Measurements from ENCODE around the gene SFSWAP. TPM values are rescaled to one million over a fixed set of nuclear protein-coding genes. Genes with fewer than 3 reads are reported as not detected.

The SFSWAP gene
- total RNA-seq, 1 experiment from 2014 or later: 50.4 TPM

- Histone ChIP-seq H3K27ac (ENCODE audit: low read depth, low read length) (no peak overlapping the region), H3K9me2 (ENCODE audit: insufficient read depth) (no peaks in the 10 kb centered on the region), H3K36me3 (ENCODE audit: control insufficient read depth in 1 of 2, insufficient read depth in 2 of 2, low read length in 2 of 2) (0 out of 4 replicates have a peak, but pooled peaks cover 0 to 3% of the 10 kb centered on the region in 2 experiments), H4K20me1 (ENCODE audit: insufficient read depth) (no peaks in the 10 kb centered on the region), H2AFZ (ENCODE audit: low read depth, low read length, poor library complexity, severe bottlenecking) (no peak overlapping the region), H3K4me1 (ENCODE audit: control insufficient read depth in 1 of 2, insufficient read depth in 2 of 2, low read length in 2 of 2) (peaks cover 5 to 8% of the 10 kb centered on the region in 2 experiments; a peak in 3 of 4 replicates), H3K27me3 (ENCODE audit: insufficient read depth, low read length) (no peaks in the 10 kb centered on the region), H3K9ac (ENCODE audit: low read length) (no peak overlapping the region), H3K4me2 (ENCODE audit: low read length) (no peak overlapping the region), H3K79me2 (ENCODE audit: insufficient read depth, low read length) (no peaks in the 10 kb centered on the region), H3K4me3 (replicated peaks in 1 of 2; ENCODE audit: low read depth in 1 of 2, low read length in 2 of 2) (no peak overlapping the region), H3K9me3 (ENCODE audit: control insufficient read depth in 1 of 2, insufficient read depth in 1 of 2, low read depth in 1 of 2, low read length in 2 of 2) (no peaks in the 10 kb centered on the region)
- no TSS peak for BruUV-seq (replicated peaks)
- ChIA-PET POLR2A (no interaction called here), RAD21 (ENCODE audit: low non-redundant PET in 1 of 2, low total read pairs in 2 of 2, uncharacterized antibody in 2 of 2, unreplicated experiment in 2 of 2) (no interaction called here), CTCF (no interaction called here)
- intact Hi-C loops (cut with micrococcal nuclease): no loop called here
- DNase-seq (ENCODE audit: low read depth, low spot score): no peak
- no peak for ATAC-seq
- TF ChIP-seq JUND (IDR thresholded peaks at IDR 0.05): no peak
- TF ChIP-seq EGR1 (IDR thresholded peaks at IDR 0.05; ENCODE audit: low read depth): no peak
- TF ChIP-seq SIN3A (IDR thresholded peaks at IDR 0.05; ENCODE audit: low read depth): no peak
- TF ChIP-seq CBX3 (IDR thresholded peaks at IDR 0.05; ENCODE audit: low read depth): no peak
- TF ChIP-seq REST (IDR thresholded peaks at IDR 0.05; ENCODE audit: low read depth): no peak
Measured at GRCh38 chr12:131806674-131807073, 95.8 kb downstream of the SFSWAP start.

- CTCF ChIA-PET: no interaction called here
- Histone ChIP-seq H3K9me3 (ENCODE audit: control insufficient read depth in 1 of 2, insufficient read depth in 1 of 2, low read depth in 1 of 2, low read length in 2 of 2) (no peaks in the 10 kb centered on the region), H3K9me2 (ENCODE audit: insufficient read depth) (no peaks in the 10 kb centered on the region), H3K36me3 (ENCODE audit: control insufficient read depth in 1 of 2, insufficient read depth in 2 of 2, low read length in 2 of 2) (no peaks in the 10 kb centered on the region), H3K27ac (ENCODE audit: low read depth, low read length) (no peak overlapping the region), H3K4me3 (replicated peaks in 1 of 2; ENCODE audit: low read depth in 1 of 2, low read length in 2 of 2) (no peak overlapping the region), H3K4me1 (ENCODE audit: control insufficient read depth in 1 of 2, insufficient read depth in 2 of 2, low read length in 2 of 2) (peaks cover 3 to 4% of the 10 kb centered on the region in 2 experiments; a peak in 3 of 4 replicates), H3K9ac (ENCODE audit: low read length) (no peak overlapping the region), H3K27me3 (ENCODE audit: insufficient read depth, low read length) (no peaks in the 10 kb centered on the region), H3K4me2 (ENCODE audit: low read length) (no peak overlapping the region), H4K20me1 (ENCODE audit: insufficient read depth) (no peaks in the 10 kb centered on the region), H3K79me2 (ENCODE audit: insufficient read depth, low read length) (no peaks in the 10 kb centered on the region), H2AFZ (ENCODE audit: low read depth, low read length, poor library complexity, severe bottlenecking) (no peak overlapping the region)
- no TSS peak for BruUV-seq (replicated peaks)
- intact Hi-C loops (cut with micrococcal nuclease): no loop called here
- no peak for DNase-seq (ENCODE audit: low read depth, low spot score)
- ATAC-seq: no peak
- POLR2A ChIA-PET: no interaction called here
- RAD21 ChIA-PET (ENCODE audit: low non-redundant PET in 1 of 2, low total read pairs in 2 of 2, uncharacterized antibody in 2 of 2, unreplicated experiment in 2 of 2): no interaction called here
- no peak for TF ChIP-seq SRF (IDR thresholded peaks at IDR 0.05; ENCODE audit: low read depth)
- no peak for TF ChIP-seq POLR2AphosphoS5 (IDR thresholded peaks at IDR 0.05; ENCODE audit: low read depth, low read length)
- TF ChIP-seq ELF1 (IDR thresholded peaks at IDR 0.05; ENCODE audit: borderline replicate concordance, low read depth): no peak
- TF ChIP-seq YY1 (IDR thresholded peaks at IDR 0.05; ENCODE audit: extremely low read depth, insufficient replicate concordance, low read depth, low read length): no peak
- no peak for TF ChIP-seq ZBTB33 (IDR thresholded peaks at IDR 0.05; ENCODE audit: extremely low read depth, insufficient replicate concordance, low read length)
Measured at GRCh38 chr12:131808744-131809371, 98.0 kb downstream of the SFSWAP start.
